Activated CD4-positive, alpha-beta T cell treated with anti-CD3 and anti-CD28 coated beads, Interleukin-2, amount 50 U/mL, for 48 hours (primary cell): ENCODE measurements around the gene BACH2.
"Not testable (repeated sequence)": the region's sequence is repeated elsewhere in the genome, so short reads cannot be mapped to it uniquely, and the experiment has no call there.

Experiments
- DNase-seq, 2 experiments: peaks; one replicate each; pipeline ENCODE4 v3.0.0-alpha.2; 2020

Gene BACH2

GRCh38 chr6:90179190-90180169, 117.2 kb downstream of the BACH2 start:
- DNase-seq = no peak

GRCh38 chr6:90178384-90178855, 118.2 kb downstream of the BACH2 start:
- DNase-seq = no peak

GRCh38 chr6:90177544-90178383, 118.9 kb downstream of the BACH2 start:
- DNase-seq = no peak

GRCh38 chr6:90175627-90176538, 120.8 kb downstream of the BACH2 start:
- peak; percentile 69 to 81 for DNase-seq

GRCh38 chr6:90173262-90173925, 123.2 kb downstream of the BACH2 start:
- no peak for DNase-seq

- no peak for DNase-seq
These were observed 126.0 kb downstream of the BACH2 start for GRCh38 chr6:90170601-90171000.

GRCh38 chr6:90169374-90169773, 127.3 kb downstream of the BACH2 start:
- DNase-seq = no peak

GRCh38 chr6:90168693-90169131, 127.9 kb downstream of the BACH2 start:
- DNase-seq = no peak

- DNase-seq = no peak
These were observed 128.9 kb downstream of the BACH2 start for GRCh38 chr6:90167514-90168379.

GRCh38 chr6:90166155-90166924, 130.3 kb downstream of the BACH2 start:
- not testable (repeated sequence) for DNase-seq

GRCh38 chr6:90162648-90163387, 133.8 kb downstream of the BACH2 start:
- DNase-seq = no peak

- DNase-seq = no peak
These were observed 136.6 kb downstream of the BACH2 start for GRCh38 chr6:90160013-90160412.

- DNase-seq = no peak
These were observed 137.2 kb downstream of the BACH2 start for GRCh38 chr6:90159452-90159851.

GRCh38 chr6:90158936-90159335, 137.7 kb downstream of the BACH2 start:
- no peak for DNase-seq

GRCh38 chr6:90157441-90157840, 139.2 kb downstream of the BACH2 start:
- DNase-seq = no peak

GRCh38 chr6:90156861-90157260, 139.8 kb downstream of the BACH2 start:
- DNase-seq = peak in 1 of 2 experiments; percentile 40

GRCh38 chr6:90154755-90155470, 141.7 kb downstream of the BACH2 start:
- DNase-seq = no peak
